ENCODE measurements around the gene ISOC2.
"Not testable (repeated sequence)": the region's sequence is repeated elsewhere in the genome, so short reads cannot be mapped to it uniquely, and the experiment has no call there.

The ISOC2 gene, protein sequence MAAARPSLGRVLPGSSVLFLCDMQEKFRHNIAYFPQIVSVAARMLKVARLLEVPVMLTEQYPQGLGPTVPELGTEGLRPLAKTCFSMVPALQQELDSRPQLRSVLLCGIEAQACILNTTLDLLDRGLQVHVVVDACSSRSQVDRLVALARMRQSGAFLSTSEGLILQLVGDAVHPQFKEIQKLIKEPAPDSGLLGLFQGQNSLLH

DNA sequence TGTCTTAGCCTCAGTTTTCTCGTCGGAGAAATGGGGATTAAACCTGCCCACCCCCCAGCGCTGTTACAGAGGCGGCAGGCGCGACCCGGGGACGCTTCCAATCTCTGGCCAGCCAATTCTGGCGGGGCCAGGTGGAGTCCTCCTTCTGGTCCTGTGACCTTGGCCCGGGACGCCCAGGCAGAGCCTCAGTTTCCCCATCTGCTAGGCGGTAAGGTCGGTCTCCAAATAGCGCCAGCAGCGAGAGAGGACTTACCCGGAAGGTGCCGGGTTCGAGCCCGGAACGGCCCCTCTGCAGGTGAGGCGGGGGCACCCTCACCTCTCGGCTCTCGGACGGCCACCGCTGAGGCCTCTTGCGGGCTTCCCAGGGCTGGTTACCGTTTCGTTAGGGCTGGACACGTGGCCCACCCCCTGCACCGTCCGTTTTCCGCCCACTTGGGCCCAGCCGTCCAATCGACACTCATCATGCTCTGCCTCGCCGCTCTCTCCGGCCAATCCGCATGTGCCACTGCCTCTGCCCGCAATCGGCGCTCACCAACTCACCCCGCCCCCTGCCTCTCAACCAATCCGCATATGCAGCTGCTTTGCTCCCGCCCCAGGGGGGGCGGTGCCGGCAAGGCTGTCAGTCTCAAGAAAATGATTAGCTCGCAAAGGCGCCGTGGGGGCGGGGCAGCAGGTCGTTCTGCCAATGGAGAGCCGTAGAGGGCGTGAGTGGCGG lies at the start of gene ISOC2:
Gene ISOC2, minus strand, starts transcription at position 384 of the 715 bp plus-strand sequence. CDS start 5,156 bp downstream, outside the sequence.
- intact Hi-C loops (cut with DNase I), result loop anchor here (5.0 kb wide), 1 partner anchor 74 kb away; the partner anchor contains the start of gene RPL28
- peak; percentile 100 for DNase-seq

DNA sequence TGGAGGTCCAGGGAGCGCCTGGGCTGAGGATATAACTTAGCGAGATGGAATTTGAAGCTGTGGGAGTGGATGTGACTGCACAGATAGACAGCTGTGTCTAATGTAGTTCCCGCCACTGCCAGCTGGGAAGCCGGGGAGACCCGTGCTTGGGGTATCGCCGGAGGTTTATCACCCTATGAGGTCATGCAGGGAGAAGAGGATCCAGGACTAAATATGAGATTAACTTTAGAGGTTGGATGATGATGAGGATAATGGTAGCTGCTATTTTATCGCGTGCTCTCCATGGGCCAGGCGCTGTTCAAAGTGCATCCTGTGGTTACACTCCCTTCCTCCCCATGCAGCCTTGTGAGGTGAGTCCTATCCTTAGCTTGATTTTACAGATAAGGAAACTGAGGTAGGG lies 46.7 kb upstream of the ISOC2 start:
- intact Hi-C loops (cut with DNase I), result no loop called here
- peak in 1 of 10 donors; percentile 32 for DNase-seq

DNA sequence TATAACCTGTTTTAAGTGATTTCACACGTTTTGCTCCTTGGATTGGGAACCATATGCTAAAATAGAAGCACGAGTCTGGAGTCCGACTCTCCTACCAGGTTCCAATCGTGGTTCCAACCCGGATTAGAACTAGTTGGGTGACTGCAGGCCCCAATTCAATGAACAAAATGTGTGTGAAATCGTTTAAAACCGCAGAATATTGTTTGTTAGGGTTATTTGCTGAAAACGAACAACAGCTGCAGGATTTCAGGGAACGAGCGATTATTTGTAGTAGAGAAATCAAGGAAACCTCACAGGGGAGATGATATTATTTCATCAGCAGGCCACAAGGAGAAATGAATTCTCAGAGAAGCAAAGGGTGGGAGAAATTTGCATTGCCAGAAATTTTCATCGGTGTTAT lies 43.5 kb upstream of the ISOC2 start:
- DNase-seq, result no peak
- intact Hi-C loops (cut with DNase I), result loop anchor here (1.0 to 5.0 kb wide), 2 partner anchors 38 to 364 kb away; no protein-coding TSS in a partner anchor

DNA sequence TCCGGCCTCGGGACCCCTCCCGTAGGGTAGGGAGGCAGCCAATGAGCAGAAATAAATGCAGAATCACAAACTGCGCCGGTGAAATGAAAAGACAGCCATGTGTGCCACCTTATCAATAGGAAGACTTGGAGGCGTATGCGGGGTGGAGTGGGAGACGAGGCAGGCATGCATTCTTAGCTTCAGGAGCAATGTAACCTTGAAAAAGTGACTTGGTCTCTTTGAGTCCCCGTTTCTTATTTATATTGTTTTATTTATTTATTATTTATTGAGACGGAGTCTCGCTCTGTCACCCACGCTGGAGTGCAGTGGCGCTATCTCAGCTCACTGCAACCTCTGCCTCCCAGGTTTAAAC lies 42.8 kb upstream of the ISOC2 start:
- no peak for DNase-seq
- intact Hi-C loops (cut with DNase I), result loop anchor here (1.0 to 5.0 kb wide), 2 partner anchors 37 to 363 kb away; no protein-coding TSS in a partner anchor

DNA sequence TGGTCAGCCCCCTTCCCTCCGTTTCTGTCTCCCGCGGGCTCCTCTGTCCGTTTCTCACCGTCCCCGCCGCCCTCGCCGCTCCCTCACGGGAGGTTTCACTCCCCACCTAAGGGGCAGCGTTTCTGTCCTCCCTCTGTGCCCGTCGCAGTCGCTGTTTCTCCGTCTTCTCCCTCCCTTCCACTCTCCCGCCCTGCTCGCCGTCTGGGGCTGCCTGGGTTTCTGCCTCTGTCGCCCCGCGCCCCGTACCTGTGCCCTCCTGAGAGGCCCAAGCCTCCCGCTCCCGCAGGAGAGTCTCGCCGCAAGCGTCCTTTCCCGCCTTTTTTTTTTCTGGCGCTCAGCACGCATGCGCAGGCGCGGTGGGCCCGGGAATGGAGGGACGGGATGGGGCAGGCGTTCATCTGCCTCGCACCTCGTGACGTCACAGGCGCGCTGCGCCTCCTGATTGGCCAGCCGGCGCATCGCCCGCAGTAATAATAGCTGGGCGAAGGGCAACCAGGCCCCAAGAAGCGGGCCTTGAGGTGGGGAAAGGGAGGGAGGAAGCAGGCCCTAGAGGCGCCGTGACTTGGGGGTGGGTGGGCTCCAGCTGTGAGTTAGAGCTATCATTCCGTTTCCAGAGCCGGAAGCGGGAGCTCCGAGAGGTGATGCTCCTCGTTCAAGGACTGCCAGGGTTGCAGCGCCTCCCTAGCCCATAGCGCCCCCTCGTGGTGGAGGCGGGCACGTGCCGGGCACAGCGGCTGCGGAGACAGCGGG lies 42.2 kb upstream of the ISOC2 start:
- DNase-seq, result peak; percentile 90 to 99 (median 94)
- intact Hi-C loops (cut with DNase I), result loop anchor here (1.0 to 5.0 kb wide), 2 partner anchors 36 to 362 kb away; no protein-coding TSS in a partner anchor

DNA sequence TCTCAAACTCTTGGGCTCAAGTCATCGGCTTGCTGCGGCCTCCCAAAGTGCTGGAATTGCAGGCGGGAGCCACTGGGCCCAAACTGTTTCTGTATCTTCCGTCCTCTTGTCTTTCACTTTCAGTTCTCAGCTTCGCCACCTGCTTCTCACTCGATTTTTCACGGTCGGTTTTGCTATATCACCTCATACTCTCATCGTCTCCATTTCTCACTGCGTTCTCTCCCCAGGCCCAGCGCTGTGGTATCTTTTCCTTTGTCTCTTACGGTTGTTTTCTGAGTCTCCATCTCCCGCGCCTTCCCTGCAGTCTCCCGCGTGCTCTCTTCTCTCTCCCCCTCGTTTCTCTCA lies 41.7 kb upstream of the ISOC2 start:
- intact Hi-C loops (cut with DNase I), result loop anchor here (5.0 kb wide), 1 partner anchor 36 kb away; no protein-coding TSS in a partner anchor

DNA sequence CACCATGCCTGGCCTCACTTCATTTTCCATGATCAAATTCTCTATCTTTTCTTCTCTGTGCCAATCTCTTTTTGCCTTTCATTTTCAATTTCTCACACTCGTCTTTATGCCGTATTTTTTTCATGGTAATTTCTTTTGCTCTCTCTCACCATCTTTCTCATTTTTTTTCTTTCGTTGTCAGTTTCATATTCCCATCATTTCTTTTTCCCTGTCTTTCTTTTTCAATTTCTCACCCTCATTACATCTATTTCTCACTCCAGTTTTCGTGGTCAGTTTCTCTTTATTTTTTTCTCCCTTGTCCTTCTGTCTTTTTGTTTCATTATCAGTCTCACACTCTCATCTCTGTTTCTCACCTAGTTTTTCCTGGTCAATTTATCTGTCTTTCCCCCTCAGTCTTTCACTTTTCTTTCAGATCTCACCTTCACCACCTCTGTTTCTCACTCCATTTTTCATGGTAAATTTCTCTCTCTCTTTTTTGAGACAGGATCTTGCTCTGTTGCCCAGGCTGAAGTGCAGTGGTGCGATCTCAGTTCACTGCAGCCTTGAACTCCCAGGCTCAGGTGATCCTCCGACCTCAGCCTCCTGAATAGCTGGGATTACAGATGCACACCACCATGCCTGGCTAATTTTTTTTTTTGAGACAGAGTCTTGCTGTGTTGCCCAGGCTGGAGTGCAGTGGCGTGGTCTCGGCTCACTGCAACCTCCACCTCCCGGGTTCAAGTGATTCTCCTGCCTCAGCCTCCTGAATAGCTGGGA lies 40.9 kb upstream of the ISOC2 start:
- peak in 1 of 10 donors; percentile 14 for DNase-seq
- intact Hi-C loops (cut with DNase I), result loop anchor here (5.0 kb wide), 1 partner anchor 35 kb away; no protein-coding TSS in a partner anchor

More for the DNA sequence above, 41.7 kb upstream of the ISOC2 start:
- peak in 1 of 10 donors; percentile 35 for DNase-seq

DNA sequence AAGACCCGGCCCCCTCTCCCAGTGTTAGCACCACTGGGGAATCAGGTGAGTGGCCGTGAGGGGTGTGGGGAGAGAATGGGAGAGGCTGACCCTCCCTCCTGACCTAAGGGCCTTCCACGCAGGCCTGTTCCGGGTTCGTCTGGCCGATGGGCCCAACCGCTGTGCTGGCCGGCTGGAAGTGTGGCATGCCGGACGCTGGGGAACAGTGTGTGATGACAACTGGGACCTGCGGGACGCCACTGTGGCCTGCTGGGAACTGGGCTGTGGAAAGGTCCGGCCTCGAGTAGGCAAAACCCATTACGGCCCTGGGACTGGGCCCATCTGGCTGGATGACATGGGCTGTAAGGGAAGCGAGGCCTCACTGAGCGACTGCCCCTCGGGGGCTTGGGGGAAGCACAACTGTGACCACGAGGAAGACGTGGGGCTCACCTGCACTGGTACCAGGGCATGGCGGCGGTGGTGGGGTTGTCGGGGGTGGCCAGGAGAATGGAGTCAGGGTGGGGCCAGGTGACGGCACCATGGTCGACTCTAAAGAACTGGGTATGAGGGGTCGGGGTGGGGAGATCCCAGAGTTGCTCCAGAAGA lies 39.0 kb upstream of the ISOC2 start:
- DNase-seq, result peak in 2 of 10 donors; percentile 43 to 49
- intact Hi-C loops (cut with DNase I), result loop anchor here (5.0 kb wide), 1 partner anchor 33 kb away; no protein-coding TSS in a partner anchor

DNA sequence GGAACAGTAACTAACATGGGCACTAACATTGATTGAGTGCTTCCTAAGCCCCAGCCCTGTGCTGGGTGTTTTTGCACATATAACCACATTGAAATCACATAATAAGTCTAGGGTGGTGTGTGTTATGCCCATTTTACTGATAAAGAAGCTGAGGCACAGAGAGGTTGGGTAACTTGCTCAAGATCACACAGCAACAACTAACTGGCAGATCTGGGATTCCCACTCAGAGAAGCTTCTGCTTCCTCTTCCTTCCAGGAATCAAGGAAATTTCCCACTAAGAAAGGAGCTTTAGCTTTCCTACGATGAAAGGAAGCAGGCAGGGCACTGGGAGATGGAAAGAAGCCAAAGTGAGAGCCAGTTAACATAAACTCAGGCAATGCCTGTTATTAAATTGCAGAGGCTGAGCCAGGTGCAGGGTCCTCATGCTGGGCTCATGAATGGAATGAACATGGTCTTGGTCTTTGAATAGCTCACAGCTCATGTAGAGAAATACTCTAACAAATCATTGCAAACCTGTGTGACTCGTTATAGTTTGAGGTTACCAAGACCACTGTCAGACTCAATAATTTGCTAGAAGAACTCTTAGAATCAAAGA lies 36.9 kb upstream of the ISOC2 start:
- intact Hi-C loops (cut with DNase I), result no loop called here
- no peak for DNase-seq

DNA sequence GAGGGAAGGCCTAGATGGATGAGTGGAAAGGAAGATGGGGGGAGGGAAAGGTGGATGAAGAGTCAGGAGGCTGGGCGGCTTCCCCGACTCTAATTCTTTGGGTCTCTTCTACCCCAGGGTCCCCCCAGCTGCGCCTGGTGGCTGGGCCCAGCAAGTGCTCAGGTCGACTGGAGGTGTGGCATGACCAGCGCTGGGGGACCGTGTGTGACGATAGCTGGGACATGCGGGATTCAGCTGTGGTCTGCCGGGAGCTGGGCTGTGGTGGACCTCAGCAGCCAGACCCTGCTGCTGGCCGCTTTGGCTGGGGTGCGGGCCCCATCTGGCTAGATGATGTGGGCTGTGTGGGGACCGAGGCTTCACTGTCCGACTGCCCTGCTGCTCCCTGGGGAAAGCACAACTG lies 36.3 kb upstream of the ISOC2 start:
- intact Hi-C loops (cut with DNase I), result no loop called here

DNA sequence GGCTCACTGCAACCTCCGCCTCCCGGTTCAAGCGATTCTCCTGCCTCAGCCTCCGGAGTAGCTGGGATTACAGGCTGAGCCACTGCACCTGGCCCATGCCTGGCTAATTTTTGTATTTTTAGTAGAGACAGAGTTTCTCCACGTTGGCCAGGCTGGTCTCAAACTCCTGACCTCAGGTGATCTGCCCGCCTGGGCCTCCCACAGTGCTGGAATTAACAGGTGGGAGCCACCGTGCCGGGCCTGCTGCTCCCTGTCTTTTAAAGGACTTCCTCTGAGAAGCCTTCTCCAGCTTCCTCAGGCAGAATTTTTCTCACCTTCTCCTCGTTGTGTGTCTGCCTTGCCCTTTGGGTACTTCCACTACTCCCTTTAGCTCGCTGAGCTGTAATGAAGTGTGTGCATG lies 35.4 kb upstream of the ISOC2 start:
- intact Hi-C loops (cut with DNase I), result not testable (repeated sequence)
- peak in 1 of 10 donors; percentile 35 for DNase-seq

More for the DNA sequence above, 36.3 kb upstream of the ISOC2 start:
- peak in 2 of 10 donors; percentile 35 to 53 for DNase-seq

DNA sequence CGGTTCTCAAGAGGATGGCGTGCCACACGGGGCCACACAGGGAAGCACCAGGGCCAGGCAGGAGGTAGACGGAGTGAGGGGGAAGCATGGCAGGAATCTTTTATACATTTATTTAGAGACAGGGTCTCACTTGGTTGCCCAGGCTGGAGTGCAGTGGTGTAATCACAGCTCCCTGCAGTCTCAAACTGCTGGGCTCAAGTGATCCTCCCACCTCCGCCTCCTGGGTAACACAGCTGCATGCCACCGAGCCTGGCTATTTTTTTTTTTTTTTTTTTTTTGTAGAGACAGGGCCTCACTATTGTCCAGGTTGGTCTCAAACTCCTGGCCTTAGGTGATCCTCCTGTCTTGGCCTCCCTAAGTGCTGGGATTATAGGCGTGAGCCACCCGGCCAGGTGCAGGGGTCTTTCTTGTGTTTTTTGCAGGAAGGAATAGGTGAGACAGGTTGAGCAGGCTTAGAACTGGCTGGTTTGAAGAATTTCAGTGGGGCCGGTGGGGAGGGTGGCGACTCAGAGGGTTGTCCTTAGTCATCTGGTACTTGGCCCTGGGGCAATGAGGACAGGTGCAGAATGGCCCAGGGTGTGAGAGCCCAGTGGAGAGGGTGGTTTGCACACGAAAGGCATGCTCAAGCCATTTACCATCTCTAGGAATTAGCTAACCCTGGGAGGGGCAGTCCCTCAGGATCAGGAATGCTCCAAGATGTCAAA lies 34.4 kb upstream of the ISOC2 start:
- peak in 2 of 10 donors; percentile 10 to 20 for DNase-seq
- intact Hi-C loops (cut with DNase I), result no loop called here

DNA sequence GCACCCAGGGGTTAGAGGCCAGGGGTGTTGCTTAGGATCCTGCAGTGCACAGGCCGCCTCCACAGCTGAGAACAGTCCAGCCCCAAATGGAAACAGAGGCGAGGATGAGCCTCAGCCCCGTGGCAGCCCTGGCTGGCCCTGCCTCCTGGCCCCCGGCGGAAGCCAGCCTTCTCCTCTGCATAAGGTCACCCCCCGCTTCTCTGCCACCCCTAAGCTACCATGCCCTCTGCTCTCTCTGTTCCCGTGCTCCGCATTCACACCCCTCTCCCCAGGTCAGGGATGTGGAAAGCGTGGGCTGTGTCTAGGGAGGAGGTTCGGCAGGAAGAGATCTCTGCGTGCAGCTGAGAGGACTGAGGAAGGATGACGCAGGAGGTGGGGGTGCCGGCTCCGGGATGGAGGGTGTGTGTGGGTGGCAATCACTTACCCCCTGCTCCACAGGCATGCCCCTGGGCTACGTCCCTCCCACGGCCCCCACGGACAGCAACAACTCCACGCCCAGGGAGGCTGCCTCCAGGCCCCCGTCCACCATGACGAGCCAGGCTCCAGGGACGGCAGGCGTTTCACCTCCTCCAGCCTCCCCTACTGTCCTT lies 32.8 kb upstream of the ISOC2 start:
- intact Hi-C loops (cut with DNase I), result no loop called here

DNA sequence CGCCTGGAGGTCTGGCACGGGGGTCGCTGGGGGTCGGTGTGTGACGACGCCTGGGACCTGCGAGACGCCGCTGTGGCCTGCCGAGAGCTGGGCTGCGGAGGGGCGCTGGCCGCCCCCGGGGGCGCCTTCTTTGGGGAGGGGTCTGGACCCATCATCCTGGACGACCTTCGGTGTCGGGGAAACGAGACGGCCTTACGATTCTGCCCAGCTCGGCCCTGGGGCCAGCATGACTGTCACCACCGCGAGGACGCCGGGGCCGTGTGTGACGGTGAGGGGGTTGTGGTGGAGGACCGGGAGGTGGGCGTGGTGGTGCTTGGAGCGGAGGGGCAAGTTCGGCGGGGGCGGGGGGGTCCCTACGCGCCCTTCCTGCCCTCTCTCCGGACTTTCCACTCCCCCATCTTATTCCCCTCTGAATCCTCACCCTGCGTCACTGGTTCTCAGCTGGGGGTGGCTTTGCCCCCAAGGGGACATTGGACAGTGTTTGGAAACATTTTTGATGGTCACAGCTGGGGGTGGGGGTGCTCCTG lies 32.3 kb upstream of the ISOC2 start:
- intact Hi-C loops (cut with DNase I), result no loop called here

More for the DNA sequence above, 32.8 kb upstream of the ISOC2 start:
- DNase-seq, result peak in 1 of 10 donors; percentile 71

DNA sequence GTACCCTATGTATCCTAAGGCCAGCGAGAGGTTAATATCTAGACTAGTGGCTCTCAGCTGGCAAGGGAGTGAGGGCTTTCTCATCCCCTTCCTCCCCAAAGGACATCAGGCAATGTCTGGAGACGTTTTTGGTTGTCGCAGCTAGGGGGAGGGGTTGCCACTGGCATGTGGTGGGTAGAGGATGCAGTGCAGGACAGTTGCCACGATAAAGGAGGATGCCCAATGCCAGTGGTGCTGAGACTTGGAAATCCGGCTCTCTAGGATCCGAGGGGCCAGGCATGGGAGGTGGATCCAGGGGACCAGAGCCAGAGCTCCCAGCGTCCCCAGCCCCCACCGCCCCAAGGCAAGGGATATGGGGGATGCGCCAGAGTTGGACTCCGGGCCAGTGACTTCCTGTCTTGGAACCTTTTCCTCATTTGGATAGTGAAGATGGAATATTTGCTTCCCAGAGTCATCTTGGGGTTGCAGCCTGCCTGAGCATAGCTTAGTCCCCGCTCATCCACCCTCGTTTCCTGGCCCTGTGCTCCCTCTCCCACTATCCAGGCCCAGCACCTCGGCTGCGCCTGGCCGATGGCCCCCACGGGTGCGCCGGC lies 31.7 kb upstream of the ISOC2 start:
- DNase-seq, result peak in 1 of 10 donors; percentile 59
- intact Hi-C loops (cut with DNase I), result no loop called here

More for the DNA sequence above, 32.3 kb upstream of the ISOC2 start:
- no peak for DNase-seq

DNA sequence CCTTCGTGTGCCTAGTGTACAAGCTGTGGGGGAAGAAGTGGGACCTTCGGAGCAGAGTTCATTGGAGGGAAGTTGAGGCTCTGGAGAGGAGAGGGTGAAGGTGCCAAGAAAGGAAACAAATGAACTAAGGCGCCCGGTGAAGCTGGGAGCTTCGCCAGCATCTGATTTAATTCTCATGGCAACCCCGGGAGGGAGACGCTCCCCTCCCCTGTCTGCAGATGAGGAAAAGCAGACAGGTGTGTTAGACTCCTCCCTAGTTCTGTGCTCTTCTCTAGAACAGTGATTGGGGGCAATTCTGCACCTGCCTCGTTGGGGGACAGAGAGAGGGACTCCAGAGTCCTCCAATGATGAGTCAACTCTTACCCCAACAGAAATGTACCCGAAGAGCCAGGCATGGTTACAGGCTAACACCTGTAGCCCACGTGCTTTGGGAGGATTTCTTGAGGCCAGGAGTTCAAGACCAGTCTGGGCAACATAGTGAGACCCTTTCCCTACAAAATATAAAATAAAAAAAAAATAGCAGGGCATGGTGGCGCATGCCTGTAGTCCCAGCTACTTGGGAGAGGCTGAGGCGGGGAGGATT lies 31.0 kb upstream of the ISOC2 start:
- peak in 1 of 10 donors; percentile 21 for DNase-seq
- intact Hi-C loops (cut with DNase I), result no loop called here
